Stimulated activated naive CD8-positive, alpha-beta T cell treated with anti-CD3 and anti-CD28 coated beads, Interleukin-15, Interleukin-2, amounts not matched to agents 100 U/mL and 50 U/mL, for 24 hours (primary cell): ENCODE measurements around the gene EXO1.
"Not testable (repeated sequence)": the region's sequence is repeated elsewhere in the genome, so short reads cannot be mapped to it uniquely, and the experiment has no call there.

ENCODE experiments used
- ATAC-seq: fragments of 150-1000 bp; cut with Tn5 transposase; one replicate; pipeline ENCODE4 v1.10.0; 2021
- DNase-seq: peaks from one replicate; pipeline ENCODE4 v3.0.0; 2021

The EXO1 gene

GRCh38 chr1:241837416-241837815, 10.6 kb upstream of the EXO1 start:
- DNase-seq (no peak), ATAC-seq (no peak)

- no peak for ATAC-seq
- no peak for DNase-seq
Observed at GRCh38 chr1:241837901-241838300, 10.1 kb upstream of the EXO1 start.

GRCh38 chr1:241838897-241839296, 9.1 kb upstream of the EXO1 start:
- DNase-seq (no peak), ATAC-seq (no peak)

GRCh38 chr1:241839369-241839979, 8.5 kb upstream of the EXO1 start:
- DNase-seq = no peak
- ATAC-seq = no peak

DNA sequence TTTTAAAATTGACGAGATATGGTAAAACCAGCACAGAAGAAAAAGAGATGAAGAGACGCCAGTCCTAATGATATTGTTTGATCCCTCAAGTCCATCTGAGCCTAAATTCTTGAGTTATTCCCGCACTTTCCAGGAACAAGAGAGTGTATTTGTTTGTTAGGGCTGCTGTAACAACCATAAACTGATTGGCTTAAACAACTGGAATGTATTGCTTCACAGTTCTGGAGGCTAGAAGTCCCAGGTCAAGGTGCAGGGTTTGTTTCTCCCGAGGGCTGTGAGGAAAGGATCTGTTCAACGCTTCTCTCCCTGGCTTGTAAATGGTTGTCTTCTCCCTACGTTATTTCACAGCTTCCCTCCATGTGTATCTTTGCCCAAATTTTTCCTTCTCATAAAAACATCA, 7.8 kb upstream of the EXO1 start:
- ATAC-seq (no peak), DNase-seq (no peak)

DNA sequence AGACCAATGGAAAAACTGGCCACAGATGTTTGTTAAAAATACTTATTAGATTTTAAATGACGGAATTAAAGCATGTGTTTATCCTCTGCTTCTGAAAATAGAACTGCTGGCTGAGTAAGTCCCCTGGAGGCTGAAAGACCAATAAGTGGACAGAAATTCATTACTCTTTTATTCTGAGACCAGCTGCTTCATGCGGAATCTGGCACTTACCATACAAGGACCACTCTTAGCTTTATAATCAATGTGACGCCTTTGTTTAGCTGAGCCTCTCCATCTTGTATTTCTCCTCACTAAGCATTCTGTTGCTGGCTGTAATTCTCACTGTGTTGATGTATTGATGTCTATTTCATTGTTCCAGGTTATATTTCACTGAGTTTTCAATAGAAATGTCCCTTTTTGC, 6.3 kb upstream of the EXO1 start:
- no peak for ATAC-seq
- DNase-seq = no peak

- DNase-seq (no peak), ATAC-seq (no peak)
Observed at GRCh38 chr1:241842565-241842964, 5.4 kb upstream of the EXO1 start.

- no peak for DNase-seq
Observed at GRCh38 chr1:241844593-241844992, 3.4 kb upstream of the EXO1 start.

DNA sequence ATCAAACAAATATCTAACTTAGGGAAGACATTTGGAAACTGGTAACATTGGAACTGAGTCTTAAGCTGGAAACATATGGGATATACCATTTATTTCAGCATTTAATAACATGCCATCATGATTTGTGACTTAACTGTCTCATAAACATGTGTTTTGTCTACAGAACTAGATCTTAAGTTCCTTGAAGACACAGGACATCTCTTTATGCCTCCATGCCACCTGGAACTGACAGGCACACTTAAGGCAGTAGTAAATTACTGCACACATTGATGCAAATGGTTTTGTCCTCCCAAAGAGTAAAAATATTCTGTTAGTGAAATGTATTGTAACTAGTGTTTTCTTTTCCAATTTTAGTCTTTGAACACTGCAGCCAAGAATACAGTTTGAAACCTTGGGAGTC, 1.6 kb upstream of the EXO1 start:
- DNase-seq = no peak
- ATAC-seq = no peak

More at GRCh38 chr1:241844593-241844992, 3.4 kb upstream of the EXO1 start:
- ATAC-seq = no peak

DNA sequence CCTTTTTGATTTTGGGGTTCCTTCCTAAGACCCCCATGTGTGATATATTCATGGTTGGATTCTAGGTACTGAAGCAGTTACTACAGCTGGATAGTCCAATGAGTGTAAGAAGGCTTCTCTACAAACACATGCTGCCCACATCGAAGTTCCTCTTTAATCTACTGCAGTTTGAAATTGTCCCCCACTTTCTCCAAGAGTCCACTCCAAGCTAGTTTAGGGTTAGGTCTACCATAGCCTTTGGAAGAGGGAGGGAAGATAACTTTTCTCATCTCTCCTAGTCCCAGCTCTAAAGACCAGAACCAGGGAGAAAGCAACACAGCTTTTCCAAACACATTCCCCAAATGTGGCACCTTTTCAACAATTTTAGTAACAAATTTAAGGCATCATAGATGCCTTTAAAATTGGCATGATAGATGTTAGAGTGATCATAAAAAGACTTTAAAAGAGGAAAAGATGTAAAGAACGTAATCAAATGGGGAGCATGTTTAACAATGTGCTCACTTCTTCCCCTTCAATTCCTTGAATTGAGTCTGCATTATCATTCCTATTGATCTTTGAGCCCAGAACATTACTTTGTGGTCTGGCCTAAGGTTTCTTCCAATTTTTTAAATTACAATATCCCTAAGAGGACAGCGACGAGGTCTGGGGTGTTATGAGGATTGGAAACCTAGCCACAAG, 1.0 kb upstream of the EXO1 start:
- DNase-seq (no peak), ATAC-seq (no peak)

DNA sequence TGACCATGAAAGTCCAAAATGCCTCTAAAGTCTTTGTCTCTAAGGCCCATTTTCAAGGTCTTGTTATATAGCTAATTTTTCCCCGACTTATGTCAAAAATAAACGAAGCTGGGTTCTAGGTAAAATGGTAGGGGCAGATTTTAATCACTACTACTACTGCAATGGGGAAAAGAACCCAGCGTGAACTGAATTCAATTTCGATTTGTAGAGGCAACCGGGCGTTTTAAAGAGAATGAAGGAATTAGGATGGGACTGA, 536 bp upstream of the EXO1 start:
- no peak for ATAC-seq
- no peak for DNase-seq

DNA sequence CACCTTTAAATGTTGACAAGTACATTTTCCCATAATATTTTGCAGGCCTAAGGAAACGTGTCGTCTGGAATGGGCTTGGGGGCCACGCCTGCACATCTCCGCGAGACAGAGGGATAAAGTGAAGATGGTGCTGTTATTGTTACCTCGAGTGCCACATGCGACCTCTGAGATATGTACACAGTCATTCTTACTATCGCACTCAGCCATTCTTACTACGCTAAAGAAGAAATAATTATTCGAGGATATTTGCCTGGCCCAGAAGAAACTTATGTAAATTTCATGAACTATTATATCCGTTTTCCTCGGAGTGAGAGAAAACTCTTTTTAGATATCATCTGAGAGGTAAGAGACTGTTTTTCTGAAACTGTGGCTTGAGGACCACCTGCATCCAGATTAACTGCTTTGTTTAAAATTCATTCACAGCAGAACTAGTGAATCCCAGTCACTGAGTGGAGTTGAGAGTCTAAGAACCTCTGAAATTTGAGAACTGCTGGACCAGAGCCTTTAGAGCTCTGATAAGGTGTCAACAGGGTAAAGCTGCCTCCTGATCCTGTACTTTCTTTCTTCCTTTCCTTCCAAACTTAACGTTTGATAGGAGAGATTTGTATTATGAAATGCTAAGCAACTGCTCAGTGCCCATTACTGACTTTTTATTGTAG, 811 bp downstream of the EXO1 start:
- no peak for DNase-seq
- ATAC-seq = no peak

GRCh38 chr1:241849345-241849695, 1.3 kb downstream of the EXO1 start:
- no peak for ATAC-seq
- no peak for DNase-seq

GRCh38 chr1:241855545-241856140, 7.6 kb downstream of the EXO1 start:
- ATAC-seq, DNase-seq: not testable (repeated sequence)

- ATAC-seq (no peak), DNase-seq (no peak)
Observed at GRCh38 chr1:241857131-241857530, 9.1 kb downstream of the EXO1 start.

GRCh38 chr1:241860922-241861321, 12.9 kb downstream of the EXO1 start:
- DNase-seq (no peak), ATAC-seq (no peak)

DNA sequence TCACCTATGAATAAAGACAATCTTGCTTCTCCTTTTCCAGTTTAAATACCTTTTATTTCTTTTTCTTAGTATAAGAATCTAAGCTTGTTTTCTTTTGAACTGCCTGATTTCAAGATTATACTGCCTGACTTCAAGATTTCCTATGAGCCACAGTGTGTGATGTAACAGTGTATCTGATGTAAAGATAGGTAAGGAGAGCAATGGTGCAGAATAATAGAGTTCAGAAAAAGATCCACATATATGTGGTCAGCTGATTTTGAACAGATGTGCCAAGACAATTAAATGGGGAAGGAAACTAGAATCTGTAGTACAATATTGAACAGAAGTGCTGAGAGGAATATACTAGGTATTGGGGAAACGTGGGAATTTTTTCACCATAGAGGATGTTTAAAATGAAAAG, 21.0 kb downstream of the EXO1 start:
- ATAC-seq (no peak), DNase-seq (no peak)

GRCh38 chr1:241870336-241870735, 22.3 kb downstream of the EXO1 start:
- ATAC-seq (no peak), DNase-seq (no peak)

GRCh38 chr1:241870746-241871430, 22.9 kb downstream of the EXO1 start:
- DNase-seq = no peak
- ATAC-seq = no peak

- no peak for DNase-seq
- ATAC-seq = no peak
Observed at GRCh38 chr1:241881440-241881839, 33.4 kb downstream of the EXO1 start.

GRCh38 chr1:241883159-241883558, 35.2 kb downstream of the EXO1 start:
- ATAC-seq = no peak
- no peak for DNase-seq

GRCh38 chr1:241888232-241888631, 40.2 kb downstream of the EXO1 start:
- peak; percentile 57 for ATAC-seq
- no peak for DNase-seq

- ATAC-seq (no peak), DNase-seq (no peak)
Observed at GRCh38 chr1:241891296-241891695, 43.3 kb downstream of the EXO1 start.
